Naive thymus-derived CD4-positive, alpha-beta T cell (primary cell): ENCODE measurements around the gene MATK. TPM values are rescaled to one million over a fixed set of nuclear protein-coding genes. Genes with fewer than 3 reads are reported as not detected.
"Not testable (repeated sequence)": the region's sequence is repeated elsewhere in the genome, so short reads cannot be mapped to it uniquely, and the experiment has no call there.

ENCODE experiments used
- ATAC-seq: fragments of 150-1000 bp; cut with Tn5 transposase; 2 replicates; pipeline ENCODE4 v1.10.0; 2021; ENCODE audit warnings: mild to moderate bottlenecking, moderate library complexity
- CTCF ChIA-PET: fragments of 350-600 bp; sonication (Branson Sonifier 250); formaldehyde crosslinking; loops from one replicate; lab custom pipeline; 2021; ENCODE audit warnings: antibody characterized with exemption; lab: Charles Lee
- POLR2A ChIA-PET: fragments of 350-600 bp; sonication (Branson Sonifier 250); formaldehyde crosslinking; loops from one replicate; lab custom pipeline; 2021; ENCODE audit warnings: antibody characterized with exemption, inconsistent platforms; lab: Charles Lee
- DNase-seq, 9 donors: peaks; one replicate each; pipeline versions ENCODE4 v3.0.0 to v3.0.0-alpha.2; 2020 to 2022; ENCODE audit warnings: mixed read lengths in 1 of 9
- H3K27ac ChIP-seq: one replicate; pipeline ENCODE4 v1.7.0; 2013; ENCODE audit warnings: mild to moderate bottlenecking, low read depth, low read length, moderate library complexity
- H3K27me3 ChIP-seq, 2 donors: one replicate each; pipeline ENCODE4 v1.7.0; 2013; ENCODE audit warnings: low read length in 2 of 2, mild to moderate bottlenecking in 2 of 2, moderate library complexity in 2 of 2; ENCODE audit not compliant: control insufficient read depth in 2 of 2, insufficient read depth in 2 of 2
- H3K36me3 ChIP-seq, 3 experiments: 1 replicate in 2 of 3; 2 replicates in 1 of 3; pipeline ENCODE4 v1.7.0; 2013; ENCODE audit warnings: low read length in 3 of 3, mild to moderate bottlenecking in 3 of 3, moderate library complexity in 1 of 3; ENCODE audit not compliant: insufficient read depth in 3 of 3, control insufficient read depth in 2 of 3
- H3K4me1 ChIP-seq, 2 donors: one replicate each; pipeline ENCODE4 v1.7.0; 2013; ENCODE audit warnings: low read length in 2 of 2, mild to moderate bottlenecking in 2 of 2, moderate library complexity in 1 of 2; ENCODE audit not compliant: control insufficient read depth in 2 of 2, insufficient read depth in 2 of 2
- H3K4me3 ChIP-seq: 2 replicates; pipeline ENCODE4 v1.7.0; 2013; ENCODE audit warnings: mild to moderate bottlenecking, low read length
- H3K9me3 ChIP-seq, 3 experiments: 1 replicate in 2 of 3; 2 replicates in 1 of 3; pipeline ENCODE4 v1.7.0; 2013; ENCODE audit warnings: low read length in 3 of 3; ENCODE audit not compliant: control insufficient read depth in 2 of 3
- H3K27ac Mint-ChIP-seq, 9 donors: one replicate each; pipeline ENCODE4 v1.8.0; 2020 to 2022; ENCODE audit warnings: mixed read lengths in 9 of 9, mild to moderate bottlenecking in 8 of 9, moderate library complexity in 5 of 9, inconsistent platforms in 2 of 9
- H3K27me3 Mint-ChIP-seq, 5 donors: one replicate each; pipeline ENCODE4 v1.8.0; 2021 to 2022; ENCODE audit warnings: mixed read lengths in 5 of 5, mild to moderate bottlenecking in 1 of 5
- H3K36me3 Mint-ChIP-seq, 5 donors: one replicate each; pipeline ENCODE4 v1.8.0; 2020 to 2022; ENCODE audit warnings: mixed read lengths in 5 of 5, mild to moderate bottlenecking in 3 of 5, inconsistent platforms in 1 of 5
- H3K4me1 Mint-ChIP-seq, 7 donors: one replicate each; pipeline ENCODE4 v1.8.0; 2020 to 2022; ENCODE audit warnings: mixed read lengths in 7 of 7, mild to moderate bottlenecking in 3 of 7, inconsistent platforms in 1 of 7
- H3K4me3 Mint-ChIP-seq, 10 donors: one replicate each; pipeline ENCODE4 v1.8.0; 2020 to 2022; ENCODE audit warnings: mild to moderate bottlenecking in 10 of 10, mixed read lengths in 10 of 10, moderate library complexity in 6 of 10, inconsistent platforms in 2 of 10
- H3K9me3 Mint-ChIP-seq, 11 donors: one replicate each; pipeline ENCODE4 v1.8.0; 2020 to 2022; ENCODE audit warnings: mixed read lengths in 11 of 11, mild to moderate bottlenecking in 4 of 11, inconsistent platforms in 1 of 11, moderate library complexity in 1 of 11
- intact Hi-C, 2 donors: fragments of 100-400 bp; cut with micrococcal nuclease; formaldehyde crosslinking; loops; one replicate each; pipeline ENCODE4 v1.15.1; 2023
- polyA plus RNA-seq, 2 donors: library from polyadenylated mRNA; unstranded; fragments of 300-500 nt; fragmentation: Illumina TruSeq; gene quantifications; one replicate each; pipeline ENCODE4 v1.2.3, GENCODE V29; 2021
- total RNA-seq, 6 experiments: library from RNA in 5 of 6; stranded (reverse) in 5 of 6; gene quantifications; 1 replicate in 5 of 6; 2 replicates in 1 of 6; pipeline ENCODE4 v1.2.3 and lab custom pipeline; 2021 to 2026

Gene MATK
- total and polyA plus RNA-seq, 7 experiments from 2014 or later, result 1.6 to 32.6 (median 13.0) TPM

- CTCF ChIA-PET, result no interaction called here
- Histone ChIP-seq H3K36me3 (no peaks in the 10 kb centered on the region), H3K4me3 (no peak overlapping the region), H3K4me1 (peaks cover 24 to 41% of the 10 kb centered on the region in 2 donors), H3K9me3 (no peaks in the 10 kb centered on the region), H3K27ac (no peak overlapping the region), H3K27me3 (no peaks in the 10 kb centered on the region)
- POLR2A ChIA-PET, result interaction anchor here (0.6 to 3.0 kb wide), 3 partner anchors 21 to 56 kb away, joined by 3 to 18 read pairs (median 3); partner anchors contain the start of genes APBA3 and MRPL54
- Mint-ChIP-seq H3K4me1 (peaks cover 20 to 64% (median 45%) of the 10 kb centered on the region in 7 donors), H3K27me3 (no peaks in the 10 kb centered on the region), H3K36me3 (peaks cover 0 to 2% (median 0%) of the 10 kb centered on the region in 5 donors), H3K4me3 (peak overlapping the region in 8 of 10 donors; percentile 13 to 66 (median 36)), H3K9me3 (peaks cover 0 to 4% (median 0%) of the 10 kb centered on the region in 11 donors), H3K27ac (peak overlapping the region in 7 of 9 donors; percentile 13 to 74 (median 62))
- no peak for ATAC-seq
- intact Hi-C loops, result no loop called here
- no peak for DNase-seq
Measured at GRCh38 chr19:3817761-3818160, 31.6 kb upstream of the MATK start.

GRCh38 chr19:3816566-3817218 is 30.5 kb upstream of the MATK start:
- intact Hi-C loops, result no loop called here
- POLR2A ChIA-PET, result interaction anchor here (2.2 kb wide), 1 partner anchor 54 kb away, joined by 17 read pairs; the partner anchor contains the start of genes APBA3 and MRPL54
- Mint-ChIP-seq H3K4me1 (peaks cover 28 to 67% (median 45%) of the 10 kb centered on the region in 7 donors), H3K27ac (no peak overlapping the region), H3K9me3 (peaks cover 0 to 2% (median 0%) of the 10 kb centered on the region in 11 donors), H3K4me3 (no peak overlapping the region), H3K36me3 (peaks cover 0 to 2% (median 0%) of the 10 kb centered on the region in 5 donors), H3K27me3 (no peaks in the 10 kb centered on the region)
- CTCF ChIA-PET, result no interaction called here
- H3K27me3 ChIP-seq, result no peaks in the 10 kb centered on the region
- no peak for ATAC-seq
- H3K4me3 ChIP-seq, result no peak overlapping the region
- no peak overlapping the region for H3K27ac ChIP-seq
- DNase-seq, result no peak
- H3K9me3 ChIP-seq, result no peaks in the 10 kb centered on the region
- H3K4me1 ChIP-seq, result peaks cover 32 to 44% of the 10 kb centered on the region in 2 donors
- no peaks in the 10 kb centered on the region for H3K36me3 ChIP-seq

GRCh38 chr19:3816148-3816547 is 30.0 kb upstream of the MATK start:
- H3K36me3 Mint-ChIP-seq, H3K27me3 Mint-ChIP-seq, H3K27ac ChIP-seq, H3K27me3 ChIP-seq, DNase-seq, H3K9me3 ChIP-seq, H3K9me3 Mint-ChIP-seq, H3K4me3 ChIP-seq, intact Hi-C loops, ATAC-seq, H3K36me3 ChIP-seq: not testable (repeated sequence)
- peak overlapping the region in 2 of 10 donors; percentile 16 to 28 for H3K4me3 Mint-ChIP-seq
- ChIA-PET POLR2A (interaction anchor here (2.2 kb wide), 1 partner anchor 54 kb away, joined by 17 read pairs; the partner anchor contains the start of genes APBA3 and MRPL54), CTCF (interaction anchor here (0.6 to 0.7 kb wide), 2 partner anchors 29 to 196 kb away, joined by 6 read pairs; no protein-coding TSS in a partner anchor)
- H3K4me1 Mint-ChIP-seq, result peaks cover 23 to 61% (median 45%) of the 10 kb centered on the region in 7 donors
- H3K4me1 ChIP-seq, result peaks cover 34 to 44% of the 10 kb centered on the region in 2 donors
- H3K27ac Mint-ChIP-seq, result peak overlapping the region in 1 of 9 donors; percentile 13

- Mint-ChIP-seq H3K27ac (peak overlapping the region in 8 of 9 donors; percentile 77 to 93 (median 85)), H3K36me3 (peaks cover 0 to 2% (median 0%) of the 10 kb centered on the region in 5 donors), H3K27me3 (no peaks in the 10 kb centered on the region), H3K4me1 (peaks cover 20 to 55% (median 45%) of the 10 kb centered on the region in 7 donors), H3K9me3 (peaks cover 0 to 2% (median 0%) of the 10 kb centered on the region in 11 donors), H3K4me3 (peak overlapping the region in 8 of 10 donors; percentile 29 to 83 (median 62))
- Histone ChIP-seq H3K4me1 (peaks cover 34 to 44% of the 10 kb centered on the region in 2 donors), H3K4me3 (peak overlapping the region; percentile 13), H3K9me3 (no peaks in the 10 kb centered on the region), H3K27ac (no peak overlapping the region), H3K27me3 (no peaks in the 10 kb centered on the region), H3K36me3 (no peaks in the 10 kb centered on the region)
- intact Hi-C loops, result no loop called here
- ChIA-PET CTCF (no interaction called here), POLR2A (interaction anchor here (0.6 to 2.2 kb wide), 2 partner anchors 17 to 52 kb away, joined by 3 to 17 read pairs; partner anchors contain the start of genes APBA3 and MRPL54)
- no peak for ATAC-seq
- DNase-seq, result no peak
Measured at GRCh38 chr19:3814648-3815047, 28.5 kb upstream of the MATK start.

- Mint-ChIP-seq H3K4me1 (peaks cover 20 to 52% (median 45%) of the 10 kb centered on the region in 7 donors), H3K4me3 (peak overlapping the region; percentile 10 to 86 (median 62)), H3K27me3 (no peaks in the 10 kb centered on the region), H3K27ac (peak overlapping the region; percentile 77 to 93 (median 85)), H3K9me3 (peaks cover 0 to 4% (median 0%) of the 10 kb centered on the region in 11 donors), H3K36me3 (peaks cover 0 to 2% (median 0%) of the 10 kb centered on the region in 5 donors)
- POLR2A ChIA-PET, result interaction anchor here (0.6 to 2.4 kb wide), 4 partner anchors 8 to 127 kb away, joined by 3 to 35 read pairs (median 9); partner anchors contain the start of genes APBA3 and MRPL54
- Histone ChIP-seq H3K4me3 (peak overlapping the region; percentile 23), H3K36me3 (no peaks in the 10 kb centered on the region), H3K27ac (peak overlapping the region; percentile 58), H3K4me1 (peaks cover 34 to 39% of the 10 kb centered on the region in 2 donors), H3K9me3 (no peaks in the 10 kb centered on the region), H3K27me3 (no peaks in the 10 kb centered on the region)
- DNase-seq, result no peak
- CTCF ChIA-PET, result interaction anchor here (0.8 to 2.4 kb wide), 3 partner anchors 8 to 51 kb away, joined by 3 to 11 read pairs (median 6); partner anchors contain the start of gene MRPL54
- ATAC-seq, result no peak
- intact Hi-C loops, result loop anchor here (2.0 kb wide), 2 partner anchors 15 to 53 kb away; partner anchors contain the start of gene APBA3 (in 1 of the 2)
Measured at GRCh38 chr19:3813473-3814392, 27.6 kb upstream of the MATK start.
